GM12891 (cell line): ENCODE measurements around the gene SH2D4B.

Source experiments
- PAX5 ChIP-seq: IDR thresholded peaks from 2 replicates; pipeline ENCODE4 v1.6.1; 2011; ENCODE audit warnings: low read length, moderate library complexity, mild to moderate bottlenecking; ENCODE audit not compliant: insufficient read depth, severe bottlenecking
- POLR2A ChIP-seq: IDR thresholded peaks from 2 replicates; pipeline ENCODE4 v1.6.1; 2011; ENCODE audit warnings: low read depth, low read length, control low read depth
- POLR2AphosphoS5 ChIP-seq: IDR thresholded peaks from 2 replicates; pipeline ENCODE4 v1.6.1; 2011; ENCODE audit warnings: low read depth, low read length, control low read depth
- SPI1 ChIP-seq: IDR thresholded peaks from 2 replicates; pipeline ENCODE4 v1.6.1; 2011; ENCODE audit warnings: low read depth, low read length, control low read depth
- TAF1 ChIP-seq: IDR thresholded peaks from 2 replicates; pipeline ENCODE4 v1.6.1; 2011; ENCODE audit warnings: low read depth, low read length, control low read depth

DNA sequence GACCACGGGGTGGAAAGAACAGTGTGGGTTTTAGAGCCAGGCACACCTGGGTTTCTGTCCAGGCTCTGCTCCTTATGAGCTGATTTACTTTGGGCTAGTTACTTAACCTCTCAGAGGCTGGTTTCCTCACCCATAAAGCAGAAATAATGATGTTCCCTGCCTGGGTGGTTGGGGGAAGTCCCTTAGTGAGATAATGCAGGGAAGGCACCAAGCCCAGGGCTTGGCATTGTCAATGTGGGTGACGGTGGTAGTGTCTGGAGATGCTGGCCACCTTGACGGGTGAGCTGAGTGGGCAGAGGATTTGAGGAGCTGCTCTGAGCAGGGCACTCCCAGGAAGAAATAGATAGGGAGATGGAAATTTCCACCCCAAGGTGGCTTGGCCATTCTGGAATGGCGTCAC, 65.2 kb downstream of the SH2D4B start:
- no peak for TF ChIP-seq POLR2AphosphoS5
- TF ChIP-seq POLR2A = no peak
- TF ChIP-seq TAF1 = no peak
- TF ChIP-seq PAX5 = no peak
- TF ChIP-seq SPI1 = no peak
